RPMI7951 (cell line): ENCODE results near the gene FMNL2. TPM values are rescaled to one million over a fixed set of nuclear protein-coding genes. Genes with fewer than 3 reads are reported as not detected.

ENCODE experiments used
- DNase-seq: peaks from one replicate; pipeline ENCODE4 v3.0.0-alpha.2; 2012; ENCODE audit warnings: low read depth
- total RNA-seq: library from RNA; depleted of rRNA; stranded (reverse); fragments of >200 nt; shearing (Covaris generic); gene quantifications from 2 replicates; pipeline ENCODE4 v1.2.3, GENCODE V29; 2014

FMNL2 gene
- total RNA-seq, 1 experiment from 2014 or later, result 51.7 TPM

- peak; percentile 86 for DNase-seq
Observed at GRCh38 chr2:152611458-152612231, 276.7 kb downstream of the FMNL2 start.

DNA sequence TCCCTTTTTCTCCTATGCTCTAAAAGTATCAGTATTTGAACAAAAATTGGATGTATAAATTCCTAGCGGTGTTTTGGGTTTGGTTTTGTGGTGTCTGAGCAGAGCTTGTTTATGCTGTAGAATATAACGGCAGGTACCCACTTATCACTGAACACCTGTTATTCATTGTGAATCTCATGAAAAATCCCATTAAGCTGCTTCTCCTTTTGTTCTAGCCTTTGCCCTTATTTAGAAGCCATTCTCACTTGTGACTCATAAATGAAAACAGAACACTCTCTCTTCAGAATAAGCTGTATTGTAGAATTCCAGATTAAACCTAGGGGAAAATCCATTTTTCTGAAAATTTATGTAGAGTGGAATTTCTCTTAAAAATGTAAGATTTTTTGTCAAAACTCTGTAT, 278.3 kb downstream of the FMNL2 start:
- no peak for DNase-seq

DNA sequence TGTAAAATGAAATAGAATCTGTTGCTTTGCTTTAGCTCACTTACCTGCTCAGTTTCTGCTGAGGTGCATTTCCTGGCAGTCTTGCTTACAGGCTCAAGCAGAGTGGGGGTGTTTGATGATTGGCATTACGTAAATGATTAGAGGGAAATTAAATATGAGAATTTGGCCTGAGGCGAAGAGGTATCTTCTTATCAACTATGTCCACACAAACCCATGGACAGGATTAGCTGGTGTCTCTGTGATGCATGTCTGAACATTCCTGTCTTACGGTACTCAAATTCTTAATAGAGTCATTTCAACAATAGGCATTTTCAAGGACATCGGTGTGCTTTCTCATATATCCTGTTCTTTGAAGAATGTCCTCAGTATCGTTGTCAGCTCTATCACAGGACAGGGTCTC, 280.2 kb downstream of the FMNL2 start:
- DNase-seq, result no peak

DNA sequence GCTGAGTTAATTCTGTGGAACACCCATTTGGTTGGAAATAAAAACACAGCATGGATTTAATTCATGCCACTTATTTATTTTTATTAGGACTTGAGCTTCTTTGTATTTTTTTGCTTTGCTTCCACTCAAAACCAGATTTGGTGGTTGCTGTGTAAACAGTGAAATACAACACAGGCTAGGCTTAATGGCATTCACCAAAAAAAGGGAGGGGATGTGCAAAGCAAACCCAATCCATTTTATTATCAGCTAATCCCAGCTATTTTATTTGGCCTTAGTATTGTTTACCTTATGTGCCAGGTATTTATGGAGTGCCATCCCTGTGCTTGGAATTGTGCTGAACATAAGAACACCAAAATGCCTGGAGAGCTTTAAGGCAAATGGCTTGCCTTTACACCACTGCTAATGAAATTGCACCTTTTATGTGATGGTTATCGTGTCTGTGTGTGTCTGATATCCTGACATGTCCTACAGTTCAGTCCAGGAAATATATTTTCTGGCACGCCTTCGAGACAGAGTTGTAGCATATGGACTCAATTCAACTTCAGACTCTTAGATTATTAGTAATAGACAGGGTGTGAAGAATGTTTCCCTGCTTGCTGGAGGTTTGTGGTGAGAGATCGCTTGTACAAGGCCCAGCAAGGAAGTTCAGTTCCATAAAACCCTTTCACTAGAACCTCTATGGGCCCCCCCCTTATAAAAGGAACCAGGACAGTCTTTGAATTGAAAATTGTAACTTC, 282.6 kb downstream of the FMNL2 start:
- DNase-seq, result no peak

DNA sequence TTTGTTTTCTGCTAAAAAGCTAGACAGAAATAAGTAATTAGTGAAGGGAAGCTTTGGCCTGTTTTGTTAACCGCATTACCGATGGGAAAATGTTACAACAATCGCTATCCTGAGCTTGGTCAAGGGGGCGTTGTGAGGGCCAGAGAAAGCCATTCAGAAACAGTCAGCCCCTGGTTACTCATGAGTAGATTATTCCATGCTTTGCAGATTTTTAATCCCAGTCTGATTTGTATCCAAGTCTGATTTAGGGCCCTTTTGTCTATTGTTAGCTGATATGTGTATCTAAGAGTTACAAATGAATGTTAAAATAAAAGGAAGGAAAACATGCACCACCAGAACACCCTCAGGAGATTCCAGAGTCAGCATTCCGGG, 283.2 kb downstream of the FMNL2 start:
- no peak for DNase-seq

GRCh38 chr2:152620208-152620607, 285.2 kb downstream of the FMNL2 start:
- no peak for DNase-seq

DNA sequence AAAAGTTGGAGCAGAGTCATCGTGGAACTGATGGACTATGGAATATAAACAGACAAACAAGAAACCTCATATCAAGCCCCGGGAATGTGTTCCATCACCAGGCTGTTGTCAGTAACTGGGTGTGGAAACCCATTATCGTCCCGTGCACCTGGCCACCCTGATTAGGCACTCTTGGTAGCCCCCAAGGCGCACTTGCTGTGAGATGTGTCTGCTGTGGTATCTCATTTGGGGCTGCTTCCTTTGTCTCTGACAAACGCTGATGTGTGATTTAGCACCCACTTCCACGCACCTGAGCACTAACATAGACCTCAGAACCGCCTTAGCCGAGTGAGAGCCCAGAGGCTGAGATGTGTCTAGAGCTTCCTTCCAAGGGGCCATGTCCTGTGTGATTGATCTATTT, 286.0 kb downstream of the FMNL2 start:
- DNase-seq, result no peak

DNA sequence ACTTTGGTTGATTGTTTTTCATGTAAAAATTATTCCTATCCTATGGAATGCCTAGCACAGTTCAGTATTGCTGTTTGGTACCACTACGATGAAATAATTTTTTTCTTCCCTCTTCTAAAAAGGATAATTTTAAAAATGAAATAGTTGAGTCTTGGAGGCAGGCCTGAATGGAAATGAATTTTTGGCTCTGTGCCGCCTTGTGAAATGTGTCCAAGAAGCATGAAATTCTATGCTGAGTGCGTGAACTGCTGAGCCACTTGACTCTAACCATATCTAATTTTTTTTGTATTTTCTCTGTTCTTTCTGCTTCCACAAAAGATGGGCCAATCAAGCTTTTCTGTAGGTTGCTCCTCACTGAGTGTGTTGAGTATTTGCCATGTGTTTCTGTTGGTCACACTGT, 287.2 kb downstream of the FMNL2 start:
- no peak for DNase-seq

DNA sequence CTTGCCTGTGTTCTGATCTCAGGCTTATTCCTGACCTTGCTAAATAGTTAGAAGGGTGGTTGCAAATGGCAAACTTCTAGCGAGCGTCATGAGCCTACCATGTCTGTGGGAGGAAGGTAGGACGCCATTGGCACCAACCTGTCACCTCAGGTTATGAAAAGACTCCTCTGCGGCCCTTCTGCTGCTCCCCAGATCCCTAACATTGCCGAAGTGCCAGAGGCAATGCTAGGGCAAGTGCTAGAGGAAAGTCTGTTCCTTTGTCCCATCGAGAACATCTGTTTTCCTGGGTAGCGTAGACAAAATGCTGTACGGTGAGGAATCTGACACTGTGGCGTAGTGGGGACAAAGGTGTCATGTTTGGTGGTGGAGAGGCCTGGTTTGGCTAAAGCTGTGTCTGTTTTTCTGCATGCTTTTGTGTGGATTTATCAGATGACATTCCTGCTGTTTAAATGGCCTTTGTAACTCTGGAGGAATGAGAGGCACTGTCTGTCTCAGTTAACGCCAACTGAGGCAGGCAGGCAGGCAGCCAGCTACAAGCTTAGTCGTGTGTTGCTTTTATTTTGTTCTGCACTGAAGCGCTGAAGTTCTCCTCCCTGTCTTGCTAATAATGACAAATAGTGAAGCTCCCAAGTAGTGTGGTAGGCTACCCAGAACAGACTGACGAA, 288.2 kb downstream of the FMNL2 start:
- no peak for DNase-seq

DNA sequence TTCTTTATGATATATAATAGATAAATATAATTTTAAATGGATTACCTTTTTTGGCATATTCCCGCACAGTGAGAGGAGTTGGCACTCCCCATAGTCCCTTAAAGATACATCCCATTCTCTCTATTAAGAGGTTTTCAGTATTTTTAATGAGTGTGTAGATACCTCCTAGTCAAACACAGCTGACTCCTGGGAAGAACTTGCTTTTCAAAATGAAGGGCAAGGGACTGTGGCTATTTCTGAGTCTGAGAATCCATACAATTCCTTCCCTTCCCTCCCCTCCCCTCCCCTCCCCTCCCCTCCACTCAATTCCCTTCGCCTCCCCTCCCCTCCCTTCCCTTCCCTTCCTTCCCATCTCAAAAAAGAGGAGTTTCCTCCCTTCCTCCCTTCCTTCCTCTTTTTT, 288.8 kb downstream of the FMNL2 start:
- no peak for DNase-seq

DNA sequence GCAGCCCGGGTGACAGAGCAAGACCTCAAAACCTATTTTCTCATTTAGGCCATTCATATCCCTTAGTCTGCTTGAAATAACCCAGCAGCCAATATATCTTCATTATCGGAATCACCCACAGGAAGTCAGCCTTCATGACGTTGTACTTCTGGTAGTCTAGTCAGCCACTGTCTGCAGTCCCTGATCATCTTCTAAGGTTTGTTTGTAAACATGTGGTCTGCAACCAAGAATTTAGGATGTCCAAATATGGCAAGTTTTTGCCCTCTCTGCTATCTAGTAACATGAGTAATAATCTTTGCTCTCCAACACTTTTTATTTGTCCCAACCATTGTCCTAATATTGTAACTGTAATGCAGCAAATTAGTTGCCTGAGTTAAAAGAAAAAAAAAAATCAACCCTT, 289.8 kb downstream of the FMNL2 start:
- peak; percentile 29 for DNase-seq

DNA sequence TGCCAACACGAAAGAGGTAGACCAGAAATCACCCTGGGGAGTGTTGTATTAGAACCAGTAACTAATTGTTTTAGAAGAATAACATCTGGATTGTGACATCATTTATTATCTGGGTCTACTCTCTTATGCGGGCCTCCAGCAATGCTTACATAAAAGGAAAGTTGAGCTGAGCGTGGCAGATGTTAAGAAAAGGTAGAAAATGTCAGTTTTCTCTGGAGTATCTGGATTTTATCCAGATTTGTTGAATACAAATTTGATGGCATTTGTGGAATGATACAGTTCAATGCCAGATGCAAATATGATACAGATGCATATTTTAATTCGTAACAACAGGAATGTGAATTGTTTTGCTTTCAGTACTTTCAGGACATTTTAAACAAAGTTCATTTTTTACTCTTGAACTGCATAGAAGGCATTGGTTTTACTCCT, 292.0 kb downstream of the FMNL2 start:
- no peak for DNase-seq

GRCh38 chr2:152627351-152627957, 292.5 kb downstream of the FMNL2 start:
- DNase-seq, result peak; percentile 44

- DNase-seq, result no peak
Observed at GRCh38 chr2:152629202-152629601, 294.2 kb downstream of the FMNL2 start.

GRCh38 chr2:152630466-152630865, 295.5 kb downstream of the FMNL2 start:
- no peak for DNase-seq

- no peak for DNase-seq
Observed at GRCh38 chr2:152632736-152633135, 297.8 kb downstream of the FMNL2 start.

- DNase-seq, result peak; percentile 58
Observed at GRCh38 chr2:152635635-152636298, 300.8 kb downstream of the FMNL2 start.

DNA sequence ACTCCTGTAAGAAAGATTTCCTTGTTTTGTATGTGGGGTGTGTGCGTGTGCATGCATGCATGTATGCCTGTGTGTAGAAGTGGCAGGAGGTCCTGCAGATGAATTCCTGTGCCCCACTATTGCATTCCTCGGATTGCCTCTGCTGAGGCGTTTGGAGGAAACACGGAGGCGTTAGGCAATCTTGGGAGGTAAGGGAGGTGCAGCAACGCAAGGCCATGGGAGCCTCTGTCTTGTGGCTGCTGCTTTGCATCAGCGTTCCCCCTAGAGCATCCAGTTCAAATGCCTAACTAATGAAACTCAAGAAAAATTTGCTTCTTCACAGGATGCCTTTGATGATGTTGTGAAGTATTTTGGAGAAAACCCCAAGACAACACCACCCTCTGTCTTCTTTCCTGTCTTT, 302.3 kb downstream of the FMNL2 start:
- DNase-seq, result no peak

DNA sequence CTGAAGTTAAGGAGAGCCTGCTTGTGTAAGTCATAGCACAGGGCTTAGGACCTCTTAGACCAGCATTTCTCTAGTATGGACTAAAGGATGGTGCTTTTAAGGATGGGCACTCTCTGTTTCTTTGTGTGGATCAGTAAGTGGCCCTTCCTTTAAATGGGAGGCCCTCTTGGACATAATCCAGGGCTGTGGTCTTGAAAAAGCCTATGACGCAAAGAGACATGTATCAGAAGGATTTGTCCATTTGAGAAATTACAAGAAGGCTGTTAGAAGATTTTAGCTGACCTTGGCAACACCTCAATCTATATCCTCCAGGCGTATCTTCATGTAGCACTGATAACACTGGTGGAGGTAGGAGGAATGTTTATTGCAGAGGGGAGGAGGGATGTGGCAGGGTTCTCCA, 303.1 kb downstream of the FMNL2 start:
- no peak for DNase-seq

- no peak for DNase-seq
Observed at GRCh38 chr2:152638590-152638989, 303.6 kb downstream of the FMNL2 start.

- DNase-seq, result no peak
Observed at GRCh38 chr2:152644189-152644873, 309.4 kb downstream of the FMNL2 start.
